B cell (primary cell): Measurements from ENCODE around the gene TBC1D22A.

Experiments used
- CTCF ChIP-seq: fragments of 200-600 bp; IDR thresholded peaks from one replicate; pipeline ENCODE4 v1.8.0; 2022; ENCODE audit warnings: antibody characterized with exemption, mild to moderate bottlenecking
- EZH2 ChIP-seq: IDR thresholded peaks from 2 replicates; pipeline ENCODE4 v1.6.1; 2012; ENCODE audit warnings: borderline replicate concordance, low read depth, mild to moderate bottlenecking, moderate library complexity, low read length; ENCODE audit not compliant: insufficient read depth, poor library complexity, severe bottlenecking

DNA sequence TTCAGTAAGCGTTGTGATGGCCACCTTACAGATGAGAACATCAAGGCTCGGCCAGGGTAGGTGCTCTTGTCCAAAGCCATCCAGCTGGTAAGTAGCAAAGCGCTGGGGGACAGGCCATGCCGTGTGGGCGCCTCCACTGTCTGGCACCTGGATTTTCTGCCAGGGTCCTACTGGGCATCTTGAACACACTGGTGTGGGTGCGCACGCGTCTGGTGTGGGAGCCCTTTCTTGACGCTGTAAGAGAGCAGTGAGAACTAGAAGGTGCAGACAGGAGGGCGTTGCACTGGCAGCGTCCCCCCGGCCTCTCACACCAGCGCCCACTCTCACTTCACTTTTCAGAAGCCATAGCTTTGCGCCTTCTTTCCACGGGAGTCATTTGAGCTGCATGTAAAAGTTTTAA, 296.6 kb downstream of the TBC1D22A start:
- TF ChIP-seq CTCF (no peak), EZH2 (no peak)
